Measurements from ENCODE around the gene ATXN1. TPM values are rescaled to one million over a fixed set of nuclear protein-coding genes. Genes with fewer than 3 reads are reported as not detected.

ATXN1 gene
- total RNA-seq, 1 experiment from 2014 or later, result 8.1 TPM

DNA sequence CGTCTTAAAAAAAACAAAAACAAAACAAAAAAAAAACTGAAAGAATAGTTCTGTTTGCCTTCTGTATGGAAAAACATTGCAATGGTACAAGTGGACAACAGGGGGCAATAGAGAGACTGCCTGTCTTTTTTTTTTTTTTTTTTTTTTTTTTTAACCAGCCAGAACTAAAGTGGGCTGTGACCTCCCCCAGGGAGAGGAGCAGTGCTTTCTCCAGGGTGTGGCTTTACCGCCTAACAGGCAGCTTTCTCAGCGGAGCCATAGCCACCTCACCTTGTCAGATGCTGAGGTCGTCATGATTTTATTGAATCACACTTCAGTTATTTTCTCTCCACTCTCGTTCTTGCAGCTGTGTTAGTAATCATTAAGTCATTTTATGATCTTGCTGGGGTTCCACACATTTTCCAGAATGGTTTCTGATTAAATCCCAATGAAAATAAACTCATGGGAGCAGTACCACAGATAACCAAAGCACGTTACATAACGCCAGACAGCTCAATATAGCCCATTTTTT lies 444.5 kb downstream of the ATXN1 start:
- Mint-ChIP-seq H3K27ac (no peak overlapping the region), H3K4me1 (peaks cover 23% of the 10 kb centered on the region), H3K9me3 (no peaks in the 10 kb centered on the region), H3K36me3 (no peaks in the 10 kb centered on the region), H3K27me3 (ENCODE audit: low read depth) (no peaks in the 10 kb centered on the region), H3K4me3 (no peak overlapping the region)
- POLR2A ChIA-PET, result interaction anchor here (0.9 kb wide), 1 partner anchor 10 kb away, joined by 4 read pairs; no protein-coding TSS in a partner anchor
- CTCF ChIA-PET, result interaction anchor here (0.6 to 3.2 kb wide), 16 partner anchors 10 to 1782 kb away, joined by 3 to 20 read pairs (median 4); no protein-coding TSS in a partner anchor
- no peak for TF ChIP-seq ZBTB21 (CRISPR knock-in tag; IDR thresholded peaks at IDR 0.05; ENCODE audit: borderline replicate concordance)
- no peak for TF ChIP-seq ZNF121 (CRISPR knock-in tag; IDR thresholded peaks at IDR 0.05)
- TF ChIP-seq CTCF (IDR thresholded peaks at IDR 0.05), result peak; percentile 54
- DNase-seq (ENCODE audit: low spot score), result peak; percentile 30
- ATAC-seq, result peak; percentile 88

GRCh38 chr6:16314296-16314695 lies 447.0 kb downstream of the ATXN1 start:
- H3K4me3 Mint-ChIP-seq, result no peak overlapping the region
- H3K9me3 Mint-ChIP-seq, result no peaks in the 10 kb centered on the region
- no peaks in the 10 kb centered on the region for H3K27me3 Mint-ChIP-seq (ENCODE audit: low read depth)
- H3K36me3 Mint-ChIP-seq, result no peaks in the 10 kb centered on the region
- DNase-seq (ENCODE audit: low spot score) (no peak), ATAC-seq (no peak)
- CTCF ChIA-PET, result no interaction called here
- peaks cover 12% of the 10 kb centered on the region for H3K4me1 Mint-ChIP-seq
- POLR2A ChIA-PET, result no interaction called here
- no peak overlapping the region for H3K27ac Mint-ChIP-seq
- TF ChIP-seq MXD4 (CRISPR knock-in tag; IDR thresholded peaks at IDR 0.05; ENCODE audit: borderline replicate concordance) (no peak), FOXK1 (CRISPR knock-in tag; IDR thresholded peaks at IDR 0.05) (no peak), TCF7 (CRISPR knock-in tag; IDR thresholded peaks at IDR 0.05; ENCODE audit: low read depth) (no peak), ESRRA (CRISPR knock-in tag; IDR thresholded peaks at IDR 0.05; ENCODE audit: borderline replicate concordance) (no peak), ZBTB21 (CRISPR knock-in tag; IDR thresholded peaks at IDR 0.05; ENCODE audit: borderline replicate concordance) (no peak), SP1 (CRISPR knock-in tag; conservative IDR thresholded peaks at IDR 0.05) (no peak), NFYB (CRISPR knock-in tag; conservative IDR thresholded peaks at IDR 0.05; ENCODE audit: low read depth) (no peak), EMX1 (CRISPR knock-in tag; IDR thresholded peaks at IDR 0.05) (no peak), RORB (CRISPR knock-in tag; IDR thresholded peaks at IDR 0.05) (no peak), SMAD4 (CRISPR knock-in tag; IDR thresholded peaks at IDR 0.05) (no peak), JAZF1 (CRISPR knock-in tag; IDR thresholded peaks at IDR 0.05) (no peak), ZNF512 (CRISPR knock-in tag; IDR thresholded peaks at IDR 0.05; ENCODE audit: borderline replicate concordance) (no peak), ZNF138 (CRISPR knock-in tag; conservative IDR thresholded peaks at IDR 0.05) (no peak), MYBL2 (CRISPR knock-in tag; IDR thresholded peaks at IDR 0.05) (no peak), ZNF425 (CRISPR knock-in tag; conservative IDR thresholded peaks at IDR 0.05) (no peak)
- TF ChIP-seq, protein P1, sequence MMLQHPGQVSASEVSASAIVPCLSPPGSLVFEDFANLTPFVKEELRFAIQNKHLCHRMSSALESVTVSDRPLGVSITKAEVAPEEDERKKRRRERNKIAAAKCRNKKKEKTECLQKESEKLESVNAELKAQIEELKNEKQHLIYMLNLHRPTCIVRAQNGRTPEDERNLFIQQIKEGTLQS (CRISPR knock-in tag; conservative IDR thresholded peaks at IDR 0.05), result no peak
- TF ChIP-seq, protein P2, sequence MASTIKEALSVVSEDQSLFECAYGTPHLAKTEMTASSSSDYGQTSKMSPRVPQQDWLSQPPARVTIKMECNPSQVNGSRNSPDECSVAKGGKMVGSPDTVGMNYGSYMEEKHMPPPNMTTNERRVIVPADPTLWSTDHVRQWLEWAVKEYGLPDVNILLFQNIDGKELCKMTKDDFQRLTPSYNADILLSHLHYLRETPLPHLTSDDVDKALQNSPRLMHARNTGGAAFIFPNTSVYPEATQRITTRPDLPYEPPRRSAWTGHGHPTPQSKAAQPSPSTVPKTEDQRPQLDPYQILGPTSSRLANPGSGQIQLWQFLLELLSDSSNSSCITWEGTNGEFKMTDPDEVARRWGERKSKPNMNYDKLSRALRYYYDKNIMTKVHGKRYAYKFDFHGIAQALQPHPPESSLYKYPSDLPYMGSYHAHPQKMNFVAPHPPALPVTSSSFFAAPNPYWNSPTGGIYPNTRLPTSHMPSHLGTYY (CRISPR knock-in tag; IDR thresholded peaks at IDR 0.05), result no peak
- TF ChIP-seq, protein P3, sequence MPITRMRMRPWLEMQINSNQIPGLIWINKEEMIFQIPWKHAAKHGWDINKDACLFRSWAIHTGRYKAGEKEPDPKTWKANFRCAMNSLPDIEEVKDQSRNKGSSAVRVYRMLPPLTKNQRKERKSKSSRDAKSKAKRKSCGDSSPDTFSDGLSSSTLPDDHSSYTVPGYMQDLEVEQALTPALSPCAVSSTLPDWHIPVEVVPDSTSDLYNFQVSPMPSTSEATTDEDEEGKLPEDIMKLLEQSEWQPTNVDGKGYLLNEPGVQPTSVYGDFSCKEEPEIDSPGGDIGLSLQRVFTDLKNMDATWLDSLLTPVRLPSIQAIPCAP (CRISPR knock-in tag; IDR thresholded peaks at IDR 0.05), result no peak
- TF ChIP-seq, protein P4, sequence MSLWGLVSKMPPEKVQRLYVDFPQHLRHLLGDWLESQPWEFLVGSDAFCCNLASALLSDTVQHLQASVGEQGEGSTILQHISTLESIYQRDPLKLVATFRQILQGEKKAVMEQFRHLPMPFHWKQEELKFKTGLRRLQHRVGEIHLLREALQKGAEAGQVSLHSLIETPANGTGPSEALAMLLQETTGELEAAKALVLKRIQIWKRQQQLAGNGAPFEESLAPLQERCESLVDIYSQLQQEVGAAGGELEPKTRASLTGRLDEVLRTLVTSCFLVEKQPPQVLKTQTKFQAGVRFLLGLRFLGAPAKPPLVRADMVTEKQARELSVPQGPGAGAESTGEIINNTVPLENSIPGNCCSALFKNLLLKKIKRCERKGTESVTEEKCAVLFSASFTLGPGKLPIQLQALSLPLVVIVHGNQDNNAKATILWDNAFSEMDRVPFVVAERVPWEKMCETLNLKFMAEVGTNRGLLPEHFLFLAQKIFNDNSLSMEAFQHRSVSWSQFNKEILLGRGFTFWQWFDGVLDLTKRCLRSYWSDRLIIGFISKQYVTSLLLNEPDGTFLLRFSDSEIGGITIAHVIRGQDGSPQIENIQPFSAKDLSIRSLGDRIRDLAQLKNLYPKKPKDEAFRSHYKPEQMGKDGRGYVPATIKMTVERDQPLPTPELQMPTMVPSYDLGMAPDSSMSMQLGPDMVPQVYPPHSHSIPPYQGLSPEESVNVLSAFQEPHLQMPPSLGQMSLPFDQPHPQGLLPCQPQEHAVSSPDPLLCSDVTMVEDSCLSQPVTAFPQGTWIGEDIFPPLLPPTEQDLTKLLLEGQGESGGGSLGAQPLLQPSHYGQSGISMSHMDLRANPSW (CRISPR knock-in tag; conservative IDR thresholded peaks at IDR 0.05; ENCODE audit: low read depth), result no peak
- TF ChIP-seq, protein P5, sequence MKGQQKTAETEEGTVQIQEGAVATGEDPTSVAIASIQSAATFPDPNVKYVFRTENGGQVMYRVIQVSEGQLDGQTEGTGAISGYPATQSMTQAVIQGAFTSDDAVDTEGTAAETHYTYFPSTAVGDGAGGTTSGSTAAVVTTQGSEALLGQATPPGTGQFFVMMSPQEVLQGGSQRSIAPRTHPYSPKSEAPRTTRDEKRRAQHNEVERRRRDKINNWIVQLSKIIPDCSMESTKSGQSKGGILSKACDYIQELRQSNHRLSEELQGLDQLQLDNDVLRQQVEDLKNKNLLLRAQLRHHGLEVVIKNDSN (CRISPR knock-in tag; IDR thresholded peaks at IDR 0.05), result no peak

All from WTC11 (cell line).